D721Med (cell line): ENCODE results near the gene CCDC51.

ENCODE experiments used
- DNase-seq: peaks from one replicate; pipeline ENCODE4 v3.0.0; 2011; ENCODE audit warnings: low spot score; ENCODE audit not compliant: insufficient read length
- FAIRE-seq: peaks from 2 replicates; lab custom pipeline; 2011; peaks lifted over from hg19 to GRCh38; lab: Jason Lieb, UNC
- CTCF ChIP-seq: IDR thresholded peaks from 2 replicates; pipeline ENCODE4 v1.5.1; 2012; ENCODE audit warnings: mild to moderate bottlenecking, control low read depth; ENCODE audit not compliant: insufficient read depth; ENCODE audit errors: missing control alignments

CCDC51 gene

GRCh38 chr3:48413611-48414010 lies 26.3 kb downstream of the CCDC51 start:
- no peak for TF ChIP-seq CTCF
- FAIRE-seq (no peak), DNase-seq (no peak)

GRCh38 chr3:48413086-48413485 lies 26.8 kb downstream of the CCDC51 start:
- TF ChIP-seq CTCF: no peak
- FAIRE-seq (no peak), DNase-seq (no peak)

GRCh38 chr3:48412375-48413001 lies 27.4 kb downstream of the CCDC51 start:
- DNase-seq (no peak), FAIRE-seq (no peak)
- no peak for TF ChIP-seq CTCF

GRCh38 chr3:48411606-48412374 lies 28.1 kb downstream of the CCDC51 start:
- no peak for FAIRE-seq
- no peak for DNase-seq
- TF ChIP-seq CTCF: no peak

GRCh38 chr3:48411041-48411588 lies 28.8 kb downstream of the CCDC51 start:
- no peak for FAIRE-seq
- DNase-seq: no peak
- TF ChIP-seq CTCF: no peak

- DNase-seq (no peak), FAIRE-seq (no peak)
- no peak for TF ChIP-seq CTCF
Measured at GRCh38 chr3:48410205-48411040, 29.5 kb downstream of the CCDC51 start.
